Measurements from ENCODE around the gene ADH4.

The ADH4 gene

DNA sequence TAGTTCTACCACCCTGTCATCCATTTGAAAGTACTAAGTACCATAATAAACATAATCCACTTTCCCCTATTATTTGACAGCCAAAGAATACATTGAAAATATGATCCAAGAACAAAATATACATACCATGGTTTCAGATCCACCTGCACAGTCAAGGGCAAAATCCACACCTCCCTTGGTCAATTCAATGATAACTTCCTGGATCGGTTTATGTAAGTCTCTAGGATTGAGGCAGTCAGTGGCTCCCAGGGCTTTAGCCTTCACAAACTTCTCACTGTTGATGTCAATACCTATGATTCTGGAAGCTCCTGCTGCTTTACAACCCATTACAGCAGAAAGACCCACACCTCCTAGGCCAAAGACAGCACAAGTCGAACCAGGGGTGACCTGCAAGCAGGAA is 12.7 kb downstream of the ADH4 start:
- H3K27ac ChIP-seq (ENCODE audit: low read depth, low read length) = no peak overlapping the region
- H3K27me3 ChIP-seq (ENCODE audit: low read length) = no peaks in the 10 kb centered on the region
- no peaks in the 10 kb centered on the region for H4K20me1 ChIP-seq (ENCODE audit: low read depth, low read length)
- TF ChIP-seq, protein P1, sequence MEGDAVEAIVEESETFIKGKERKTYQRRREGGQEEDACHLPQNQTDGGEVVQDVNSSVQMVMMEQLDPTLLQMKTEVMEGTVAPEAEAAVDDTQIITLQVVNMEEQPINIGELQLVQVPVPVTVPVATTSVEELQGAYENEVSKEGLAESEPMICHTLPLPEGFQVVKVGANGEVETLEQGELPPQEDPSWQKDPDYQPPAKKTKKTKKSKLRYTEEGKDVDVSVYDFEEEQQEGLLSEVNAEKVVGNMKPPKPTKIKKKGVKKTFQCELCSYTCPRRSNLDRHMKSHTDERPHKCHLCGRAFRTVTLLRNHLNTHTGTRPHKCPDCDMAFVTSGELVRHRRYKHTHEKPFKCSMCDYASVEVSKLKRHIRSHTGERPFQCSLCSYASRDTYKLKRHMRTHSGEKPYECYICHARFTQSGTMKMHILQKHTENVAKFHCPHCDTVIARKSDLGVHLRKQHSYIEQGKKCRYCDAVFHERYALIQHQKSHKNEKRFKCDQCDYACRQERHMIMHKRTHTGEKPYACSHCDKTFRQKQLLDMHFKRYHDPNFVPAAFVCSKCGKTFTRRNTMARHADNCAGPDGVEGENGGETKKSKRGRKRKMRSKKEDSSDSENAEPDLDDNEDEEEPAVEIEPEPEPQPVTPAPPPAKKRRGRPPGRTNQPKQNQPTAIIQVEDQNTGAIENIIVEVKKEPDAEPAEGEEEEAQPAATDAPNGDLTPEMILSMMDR (IDR thresholded peaks at IDR 0.05; ENCODE audit: insufficient read depth, low read length, poor library complexity, severe bottlenecking) = no peak
- no peak for TF ChIP-seq EZH2phosphoT487 (conservative IDR thresholded peaks at IDR 0.05; ENCODE audit: low read length)
- H3K9me2 ChIP-seq (replicated peaks; ENCODE audit: insufficient read depth, low read length) = no peaks in the 10 kb centered on the region
- no peak overlapping the region for H3K9ac ChIP-seq (ENCODE audit: low read length)
- H3K36me3 ChIP-seq (ENCODE audit: low read length) = no peaks in the 10 kb centered on the region
- no peaks in the 10 kb centered on the region for H3K9me3 ChIP-seq (ENCODE audit: insufficient read depth, low read length)
- no peak overlapping the region for H2AFZ ChIP-seq (ENCODE audit: low read depth, low read length, severe bottlenecking)
- H3K4me3 ChIP-seq (ENCODE audit: insufficient read depth, low read length, poor library complexity, severe bottlenecking) = no peak overlapping the region
- no peaks in the 10 kb centered on the region for H3K79me2 ChIP-seq (ENCODE audit: insufficient read depth, low read length)
- H3K4me2 ChIP-seq (ENCODE audit: low read depth, low read length, poor library complexity, severe bottlenecking) = no peak overlapping the region
- H3F3A ChIP-seq (ENCODE audit: insufficient read depth) = no peaks in the 10 kb centered on the region

DNA sequence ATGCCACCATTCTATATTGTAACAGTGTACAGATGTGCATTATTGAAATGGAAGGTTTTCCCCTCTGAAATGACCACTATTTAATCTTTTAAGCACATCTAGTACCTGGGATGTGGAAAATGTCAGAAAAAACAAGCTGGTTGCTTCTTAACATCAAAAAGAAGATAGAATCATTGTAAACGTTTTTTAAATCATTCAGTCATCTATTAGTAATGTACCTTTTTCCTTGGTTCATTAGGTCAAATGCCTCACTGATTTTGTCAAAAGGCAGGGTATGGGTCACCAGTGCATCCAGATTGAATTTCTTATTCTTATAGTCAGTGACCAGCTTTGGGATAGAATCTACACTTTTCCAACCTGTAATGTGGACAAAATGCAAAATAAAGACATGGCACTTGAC is 17.7 kb downstream of the ADH4 start:
- no peak for TF ChIP-seq EZH2phosphoT487 (conservative IDR thresholded peaks at IDR 0.05; ENCODE audit: low read length)
- TF ChIP-seq, protein P1 (IDR thresholded peaks at IDR 0.05; ENCODE audit: insufficient read depth, low read length, poor library complexity, severe bottlenecking) = no peak
- Histone ChIP-seq H3K79me2 (ENCODE audit: insufficient read depth, low read length) (no peaks in the 10 kb centered on the region), H3K36me3 (ENCODE audit: low read length) (no peaks in the 10 kb centered on the region), H3K4me3 (ENCODE audit: insufficient read depth, low read length, poor library complexity, severe bottlenecking) (no peak overlapping the region), H4K20me1 (ENCODE audit: low read depth, low read length) (no peaks in the 10 kb centered on the region), H3F3A (ENCODE audit: insufficient read depth) (no peaks in the 10 kb centered on the region), H3K27me3 (ENCODE audit: low read length) (no peaks in the 10 kb centered on the region), H3K9me2 (replicated peaks; ENCODE audit: insufficient read depth, low read length) (no peaks in the 10 kb centered on the region), H3K27ac (ENCODE audit: low read depth, low read length) (no peak overlapping the region), H3K4me2 (ENCODE audit: low read depth, low read length, poor library complexity, severe bottlenecking) (no peak overlapping the region), H3K9ac (ENCODE audit: low read length) (no peak overlapping the region), H3K9me3 (ENCODE audit: insufficient read depth, low read length) (no peaks in the 10 kb centered on the region), H2AFZ (ENCODE audit: low read depth, low read length, severe bottlenecking) (no peak overlapping the region)

DNA sequence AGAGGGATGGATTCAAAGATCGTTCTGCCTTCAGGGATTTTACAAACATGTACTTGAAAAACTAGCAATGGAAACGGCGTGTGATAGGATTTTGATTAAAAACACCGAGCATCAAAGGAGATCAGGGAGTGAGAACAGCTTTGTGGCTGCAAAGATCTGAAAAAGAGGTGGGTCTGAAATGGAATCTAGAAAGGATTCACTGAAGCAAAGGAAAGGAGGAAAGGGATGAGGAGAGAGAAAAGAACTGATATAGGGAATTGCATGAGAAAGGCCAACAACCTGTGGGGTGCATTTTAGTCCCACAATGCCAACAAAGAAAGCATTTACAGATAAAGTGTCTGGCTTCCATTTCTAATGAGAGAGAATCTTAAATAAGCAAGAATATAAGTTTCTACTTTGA is 23.1 kb downstream of the ADH4 start:
- Histone ChIP-seq H3K9ac (ENCODE audit: low read length) (no peak overlapping the region), H3F3A (ENCODE audit: insufficient read depth) (no peaks in the 10 kb centered on the region)

More for the DNA sequence above, 23.1 kb downstream of the ADH4 start:
- H3K27ac ChIP-seq (ENCODE audit: low read depth, low read length) = no peak overlapping the region
- H3K9me3 ChIP-seq (ENCODE audit: insufficient read depth, low read length) = no peaks in the 10 kb centered on the region
- no peak for TF ChIP-seq EZH2phosphoT487 (conservative IDR thresholded peaks at IDR 0.05; ENCODE audit: low read length)
- TF ChIP-seq, protein P1 (IDR thresholded peaks at IDR 0.05; ENCODE audit: insufficient read depth, low read length, poor library complexity, severe bottlenecking) = no peak
- H3K79me2 ChIP-seq (ENCODE audit: insufficient read depth, low read length) = no peaks in the 10 kb centered on the region
- H3K4me2 ChIP-seq (ENCODE audit: low read depth, low read length, poor library complexity, severe bottlenecking) = no peak overlapping the region
- H4K20me1 ChIP-seq (ENCODE audit: low read depth, low read length) = no peaks in the 10 kb centered on the region
- H3K9me2 ChIP-seq (replicated peaks; ENCODE audit: insufficient read depth, low read length) = no peaks in the 10 kb centered on the region
- no peak overlapping the region for H2AFZ ChIP-seq (ENCODE audit: low read depth, low read length, severe bottlenecking)
- no peaks in the 10 kb centered on the region for H3K27me3 ChIP-seq (ENCODE audit: low read length)
- no peaks in the 10 kb centered on the region for H3K36me3 ChIP-seq (ENCODE audit: low read length)
- no peak overlapping the region for H3K4me3 ChIP-seq (ENCODE audit: insufficient read depth, low read length, poor library complexity, severe bottlenecking)
